ENCODE results near the gene PRR20C.

The PRR20C gene

DNA sequence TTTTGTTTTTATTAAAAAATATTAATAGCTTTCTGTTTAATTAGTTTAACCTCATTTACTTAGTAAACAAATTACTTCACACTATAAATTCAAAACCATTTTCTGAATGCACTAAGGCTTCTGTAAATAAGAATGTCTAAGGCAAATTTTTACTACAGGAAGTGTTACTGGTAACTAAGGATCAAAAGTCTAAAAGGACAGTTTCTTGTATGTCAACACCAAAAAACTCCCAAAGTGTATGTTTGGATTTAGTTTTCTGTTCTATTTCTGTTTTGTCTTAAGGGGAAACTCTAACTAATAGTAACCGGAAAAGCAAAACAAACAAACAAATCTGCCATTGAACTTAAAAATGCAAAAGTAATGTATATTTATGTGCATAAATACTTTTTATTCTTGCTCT lies 37.8 kb downstream of the PRR20C start:
- no peak overlapping the region for H3K4me3 ChIP-seq (ENCODE audit: severe bottlenecking)
- H3K9me3 ChIP-seq (ENCODE audit: severe bottlenecking) = no peaks in the 10 kb centered on the region
- H3K4me1 ChIP-seq (ENCODE audit: insufficient read depth, poor library complexity, severe bottlenecking) = no peaks in the 10 kb centered on the region
- no peak overlapping the region for H3K27ac ChIP-seq (ENCODE audit: poor library complexity, severe bottlenecking)
- ATAC-seq (ENCODE audit: low read depth) = no peak
- no peaks in the 10 kb centered on the region for H3K27me3 ChIP-seq (ENCODE audit: insufficient read depth, poor library complexity, severe bottlenecking)
- no peaks in the 10 kb centered on the region for H3K36me3 ChIP-seq (ENCODE audit: low read depth)
- DNase-seq (ENCODE audit: low spot score) = no peak
- TF ChIP-seq, protein P1, sequence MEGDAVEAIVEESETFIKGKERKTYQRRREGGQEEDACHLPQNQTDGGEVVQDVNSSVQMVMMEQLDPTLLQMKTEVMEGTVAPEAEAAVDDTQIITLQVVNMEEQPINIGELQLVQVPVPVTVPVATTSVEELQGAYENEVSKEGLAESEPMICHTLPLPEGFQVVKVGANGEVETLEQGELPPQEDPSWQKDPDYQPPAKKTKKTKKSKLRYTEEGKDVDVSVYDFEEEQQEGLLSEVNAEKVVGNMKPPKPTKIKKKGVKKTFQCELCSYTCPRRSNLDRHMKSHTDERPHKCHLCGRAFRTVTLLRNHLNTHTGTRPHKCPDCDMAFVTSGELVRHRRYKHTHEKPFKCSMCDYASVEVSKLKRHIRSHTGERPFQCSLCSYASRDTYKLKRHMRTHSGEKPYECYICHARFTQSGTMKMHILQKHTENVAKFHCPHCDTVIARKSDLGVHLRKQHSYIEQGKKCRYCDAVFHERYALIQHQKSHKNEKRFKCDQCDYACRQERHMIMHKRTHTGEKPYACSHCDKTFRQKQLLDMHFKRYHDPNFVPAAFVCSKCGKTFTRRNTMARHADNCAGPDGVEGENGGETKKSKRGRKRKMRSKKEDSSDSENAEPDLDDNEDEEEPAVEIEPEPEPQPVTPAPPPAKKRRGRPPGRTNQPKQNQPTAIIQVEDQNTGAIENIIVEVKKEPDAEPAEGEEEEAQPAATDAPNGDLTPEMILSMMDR (IDR thresholded peaks at IDR 0.05; ENCODE audit: poor library complexity, severe bottlenecking) = no peak

All from RWPE2 (cell line).